ENCODE measurements around the gene L3MBTL3. TPM values are rescaled to one million over a fixed set of nuclear protein-coding genes. Genes with fewer than 3 reads are reported as not detected.

The L3MBTL3 gene
- total RNA-seq, 1 donor from 2014 or later: 8.5 TPM

GRCh38 chr6:130182466-130182865 is 164.1 kb downstream of the L3MBTL3 start:
- DNase-seq (ENCODE audit: low spot score): no peak

- DNase-seq (ENCODE audit: low spot score): no peak
Measured at GRCh38 chr6:130183271-130184222, 165.2 kb downstream of the L3MBTL3 start.

GRCh38 chr6:130185658-130186057 is 167.3 kb downstream of the L3MBTL3 start:
- no peak for DNase-seq (ENCODE audit: low spot score)

GRCh38 chr6:130187335-130188206 is 169.2 kb downstream of the L3MBTL3 start:
- DNase-seq (ENCODE audit: low spot score): no peak

GRCh38 chr6:130188207-130188899 is 170.0 kb downstream of the L3MBTL3 start:
- DNase-seq (ENCODE audit: low spot score): no peak

- DNase-seq (ENCODE audit: low spot score): no peak
Measured at GRCh38 chr6:130189531-130190397, 171.4 kb downstream of the L3MBTL3 start.

Other genes with a start within 250 kb of the L3MBTL3 start
- not detected for gene TMEM244, start 157.3 kb upstream of the L3MBTL3 start, total RNA-seq
- 2.2 TPM for gene SAMD3, start 204.4 kb downstream of the L3MBTL3 start, total RNA-seq

Measured in mucosa of gallbladder (tissue), 1 donor.